HG03457 (cell line): Measurements from ENCODE around the gene EIF3M.
"Not testable (repeated sequence)": the region's sequence is repeated elsewhere in the genome, so short reads cannot be mapped to it uniquely, and the experiment has no call there.

Experiments used
- ATAC-seq: cut with Tn5 transposase; IDR thresholded peaks from one replicate; pipeline ENCODE4 v1.9.1; 2021; ENCODE audit warnings: moderate number of reproducible peaks; ENCODE audit not compliant: unreplicated experiment

EIF3M gene

GRCh38 chr11:32594272-32594671 is 10.6 kb downstream of the EIF3M start:
- ATAC-seq = no peak

DNA sequence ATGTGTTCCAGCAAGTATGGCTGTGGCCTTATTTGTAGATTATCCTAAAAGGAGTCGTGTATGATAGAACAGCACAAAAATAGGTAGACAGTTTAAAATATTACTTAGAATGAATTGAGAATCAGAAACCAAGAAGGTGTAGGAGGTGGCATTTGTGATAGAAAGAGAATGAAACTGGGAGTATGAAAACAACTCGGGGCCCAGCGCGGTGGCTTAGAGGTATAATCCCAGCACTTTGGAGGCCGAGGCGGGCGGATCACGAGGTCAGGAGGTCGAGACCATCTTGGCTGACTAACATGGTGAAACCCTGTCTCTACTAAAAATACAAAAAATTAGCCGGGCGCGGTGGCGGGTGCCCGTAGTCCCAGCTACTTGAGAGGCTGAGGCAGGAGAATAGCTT is 12.5 kb downstream of the EIF3M start:
- ATAC-seq = not testable (repeated sequence)

DNA sequence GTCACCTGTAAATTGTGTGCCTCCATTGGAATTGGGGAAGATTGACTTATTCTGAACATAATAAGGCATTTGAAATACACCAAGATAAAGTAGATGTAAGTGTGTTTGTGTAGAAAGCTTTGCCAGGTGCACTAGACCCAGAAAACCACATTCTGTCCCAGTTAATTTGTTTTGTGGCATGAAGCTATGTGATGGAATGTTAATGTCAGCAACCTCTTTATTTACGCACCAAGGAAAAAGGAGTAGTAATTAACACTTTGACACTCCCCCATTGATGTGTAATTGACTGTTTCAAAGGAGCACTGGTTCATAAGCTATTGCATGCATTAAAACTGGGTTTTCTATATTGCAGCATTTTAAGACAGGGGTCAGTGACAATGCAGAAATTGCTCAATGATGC is 14.3 kb downstream of the EIF3M start:
- no peak for ATAC-seq

DNA sequence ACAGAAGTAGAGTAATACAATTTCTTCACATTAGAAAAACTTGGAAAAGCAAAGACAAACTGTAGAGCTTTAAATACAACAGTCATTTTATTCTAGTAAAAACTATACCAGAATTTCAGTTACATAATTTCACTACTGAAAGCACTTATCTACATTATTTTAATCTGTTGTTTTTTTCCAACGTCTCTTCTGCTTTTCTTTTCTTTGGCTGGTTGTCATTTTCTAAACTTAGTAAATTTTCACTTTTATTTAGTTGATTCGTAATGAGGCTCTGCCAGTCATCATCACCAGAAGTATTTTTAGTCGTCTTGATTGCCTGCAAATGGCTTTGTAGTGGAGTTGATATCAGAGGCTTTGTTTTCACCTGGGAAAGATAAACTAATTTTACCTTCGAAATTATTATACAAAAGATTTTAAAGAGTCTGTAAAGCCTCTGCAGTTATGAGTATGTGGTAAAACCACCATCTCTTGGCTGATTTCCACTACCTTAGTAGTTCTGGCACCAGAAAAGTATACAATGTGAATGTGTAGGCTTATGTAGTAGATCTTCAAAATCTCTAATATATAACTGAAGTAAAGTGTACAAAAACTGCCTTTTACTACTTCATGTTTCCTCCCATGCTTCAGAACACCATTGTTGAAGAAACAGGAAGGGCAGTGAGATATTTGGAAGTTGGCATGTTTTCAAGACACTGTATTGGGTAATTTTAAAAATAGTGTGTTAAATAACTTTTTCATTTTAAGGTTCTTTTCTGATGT is 19.2 kb downstream of the EIF3M start:
- ATAC-seq = no peak

DNA sequence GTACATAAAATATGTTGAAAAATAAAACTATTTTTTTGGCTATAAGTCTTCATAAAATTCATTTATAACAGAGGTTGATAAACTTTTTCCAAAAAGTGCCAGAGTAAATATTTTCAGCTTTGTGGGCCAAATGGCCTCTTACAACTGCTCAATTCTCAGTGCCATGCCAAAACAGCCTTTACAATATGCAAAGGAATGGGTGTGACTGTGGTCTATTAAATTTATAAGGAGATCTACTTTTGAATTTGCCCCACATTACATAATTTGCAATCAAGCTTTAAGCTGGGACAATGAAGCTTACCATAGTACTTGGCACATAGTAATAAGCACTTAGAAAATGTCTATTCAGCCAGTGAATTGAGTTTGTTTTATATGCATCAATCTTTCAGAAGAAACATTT is 22.6 kb downstream of the EIF3M start:
- no peak for ATAC-seq

DNA sequence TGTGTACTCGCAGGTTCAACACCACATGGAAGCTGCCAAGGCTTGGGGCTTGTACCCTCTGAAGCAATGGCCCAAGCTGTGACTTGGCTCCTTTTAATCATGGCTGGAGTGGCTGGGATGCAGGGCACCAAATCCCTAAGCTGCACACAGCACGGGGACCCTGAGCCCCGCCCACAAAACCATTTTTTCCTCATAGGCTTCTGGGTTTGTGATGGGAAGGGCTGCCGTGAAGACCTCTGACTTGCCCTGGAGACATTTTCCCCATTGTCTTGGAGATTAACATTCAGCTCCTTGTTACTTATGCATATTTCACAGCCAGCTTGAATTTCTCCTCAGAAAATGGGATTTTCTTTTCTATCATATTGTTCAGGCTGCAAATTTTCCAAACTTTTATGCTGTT is 25.2 kb downstream of the EIF3M start:
- not testable (repeated sequence) for ATAC-seq

DNA sequence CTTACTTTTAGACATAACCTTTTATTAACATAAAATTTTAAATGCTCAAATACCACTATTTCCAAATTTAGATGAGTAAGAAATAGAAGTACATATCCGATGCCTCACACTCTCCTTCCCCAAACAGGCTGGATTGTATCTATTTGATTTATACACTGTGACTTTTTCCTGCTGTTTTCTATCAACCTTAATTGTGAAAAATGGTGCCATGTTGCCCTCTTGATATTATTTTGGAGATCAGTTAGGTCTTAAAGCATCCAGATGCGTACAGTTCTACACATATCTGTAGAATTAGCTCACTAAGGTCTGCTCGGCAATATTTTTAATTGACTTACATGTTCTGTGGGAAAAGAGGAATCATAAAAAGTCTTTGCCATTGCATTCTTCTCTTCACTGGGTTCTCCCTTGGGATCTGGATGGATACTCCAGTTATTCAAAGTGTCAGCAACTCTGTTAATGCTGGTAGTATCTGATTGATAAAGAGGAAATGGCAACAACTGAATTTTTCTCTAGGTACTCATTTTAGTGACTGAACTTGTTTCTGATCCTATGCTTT is 27.2 kb downstream of the EIF3M start:
- no peak for ATAC-seq

GRCh38 chr11:32613500-32614151 is 30.0 kb downstream of the EIF3M start:
- ATAC-seq = no peak

- no peak for ATAC-seq
These were observed 31.8 kb downstream of the EIF3M start for GRCh38 chr11:32615422-32615821.

- ATAC-seq = no peak
These were observed 33.3 kb downstream of the EIF3M start for GRCh38 chr11:32616903-32617302.

GRCh38 chr11:32630844-32631243 is 47.2 kb downstream of the EIF3M start:
- ATAC-seq = no peak

GRCh38 chr11:32635819-32636218 is 52.2 kb downstream of the EIF3M start:
- ATAC-seq = no peak

GRCh38 chr11:32641361-32641760 is 57.7 kb downstream of the EIF3M start:
- ATAC-seq = no peak

- ATAC-seq = no peak
These were observed 59.9 kb downstream of the EIF3M start for GRCh38 chr11:32643526-32643925.
